Activated T-cell treated with anti-CD3 and anti-CD28 coated beads for 48 hours (primary cell): ENCODE measurements around the gene CBX7.
"Not testable (repeated sequence)": the region's sequence is repeated elsewhere in the genome, so short reads cannot be mapped to it uniquely, and the experiment has no call there.

Source experiments
- DNase-seq: peaks from one replicate; pipeline ENCODE4 v3.0.0-alpha.2; 2020; ENCODE audit warnings: low read depth

Gene CBX7

GRCh38 chr22:39174498-39175352, 22.2 kb upstream of the CBX7 start:
- DNase-seq: peak; percentile 32

- no peak for DNase-seq
Observed at GRCh38 chr22:39173787-39174497, 21.5 kb upstream of the CBX7 start.

- no peak for DNase-seq
Observed at GRCh38 chr22:39173050-39173706, 20.7 kb upstream of the CBX7 start.

GRCh38 chr22:39172265-39173049, 20.0 kb upstream of the CBX7 start:
- not testable (repeated sequence) for DNase-seq

DNA sequence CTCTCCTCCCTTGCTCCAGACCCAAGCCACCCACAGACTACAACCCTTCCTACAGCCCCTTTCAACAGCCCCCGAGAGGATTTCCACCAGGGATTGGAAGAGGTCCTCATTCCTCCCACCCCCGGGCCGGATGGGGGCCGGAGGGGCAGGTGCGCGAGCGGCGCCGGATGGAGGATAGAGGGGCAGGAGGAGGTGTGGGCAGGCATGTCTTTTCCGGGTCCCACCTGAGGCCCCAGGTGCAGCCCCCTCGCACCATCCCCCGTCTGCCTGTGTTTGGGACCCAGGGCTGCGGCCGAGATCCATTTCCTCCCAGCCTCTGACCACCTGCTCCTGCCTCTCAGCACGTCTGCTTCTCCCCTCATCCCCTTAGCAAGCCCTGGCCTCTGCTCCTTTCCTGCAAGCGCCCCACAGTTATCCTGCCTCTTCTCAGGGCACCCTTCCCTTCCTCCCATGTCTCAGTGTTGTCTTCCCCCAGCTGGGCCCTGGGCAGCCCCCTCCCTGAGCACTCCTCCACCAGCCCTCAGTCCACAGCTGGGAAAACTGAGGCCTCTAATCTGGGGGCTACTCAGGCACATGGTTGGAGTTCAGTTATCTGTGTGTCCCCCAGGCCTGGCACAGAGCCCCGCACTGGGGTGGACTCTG, 19.3 kb upstream of the CBX7 start:
- DNase-seq: no peak

- peak; percentile 81 for DNase-seq
Observed at GRCh38 chr22:39170825-39171622, 18.5 kb upstream of the CBX7 start.

GRCh38 chr22:39169797-39170466, 17.5 kb upstream of the CBX7 start:
- no peak for DNase-seq

GRCh38 chr22:39166547-39166946, 14.1 kb upstream of the CBX7 start:
- no peak for DNase-seq

DNA sequence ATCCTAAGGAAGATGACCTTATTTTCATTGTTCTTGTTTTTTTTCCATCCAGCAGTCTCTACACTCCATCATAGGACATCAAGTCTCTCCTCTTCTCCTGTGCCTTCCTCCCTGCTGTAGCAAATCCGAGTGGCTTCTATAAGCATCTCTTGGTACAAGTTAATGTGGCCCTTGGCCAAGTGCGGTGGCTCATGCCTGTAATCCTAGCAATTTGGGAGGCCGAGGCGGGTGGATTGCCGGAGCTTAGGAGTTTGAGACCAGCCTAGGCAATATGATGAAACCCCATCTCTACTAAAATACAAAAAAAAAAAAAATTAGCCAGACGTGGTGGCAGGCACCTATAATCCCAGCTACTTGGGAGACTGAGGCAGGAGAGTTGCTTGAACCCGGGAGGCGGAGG, 3.6 kb upstream of the CBX7 start:
- not testable (repeated sequence) for DNase-seq

DNA sequence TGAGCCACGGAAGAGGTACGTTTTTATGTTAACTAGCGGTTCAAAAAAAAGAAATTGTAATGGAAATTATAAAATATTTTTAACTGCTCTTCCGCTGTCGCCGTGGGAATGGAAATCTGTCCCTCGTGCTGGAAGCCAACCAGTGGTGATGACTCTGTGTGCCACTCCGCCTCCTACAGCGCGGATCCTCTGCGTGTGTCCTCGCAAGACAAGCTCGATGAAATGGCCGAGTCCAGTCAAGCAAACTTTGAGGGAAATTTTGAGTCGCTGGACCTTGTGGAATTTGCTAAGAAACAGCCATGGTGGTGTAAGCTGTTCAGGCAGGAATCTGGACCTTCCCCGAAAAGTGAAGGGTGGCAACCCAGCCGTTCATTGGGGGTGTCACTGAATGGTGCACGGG, 2.9 kb upstream of the CBX7 start:
- no peak for DNase-seq

DNA sequence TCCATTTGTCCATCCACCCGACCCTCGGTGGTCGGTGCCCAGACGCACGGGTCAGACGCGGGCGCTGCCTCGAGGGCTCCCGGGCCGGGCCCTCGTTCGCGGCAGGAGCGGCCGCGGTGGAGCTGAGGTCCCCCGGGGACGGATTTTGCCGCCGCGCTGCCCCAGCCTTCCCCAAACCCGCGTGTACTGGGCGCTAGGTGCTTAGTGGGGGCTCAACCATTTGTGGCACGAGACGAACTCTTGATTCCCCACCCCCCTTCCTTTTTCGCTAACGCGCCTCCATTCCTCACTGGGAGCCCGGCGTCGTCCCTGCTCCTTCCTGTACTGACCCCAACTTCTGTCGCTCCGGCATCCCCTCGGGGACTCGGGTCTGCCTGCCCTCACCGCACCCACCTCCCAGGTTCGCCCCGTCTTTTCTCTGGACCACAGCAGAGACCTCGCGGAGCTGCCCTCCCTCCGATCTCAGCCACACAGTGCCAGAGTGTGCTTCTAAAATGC, 789 bp upstream of the CBX7 start:
- DNase-seq: no peak

DNA sequence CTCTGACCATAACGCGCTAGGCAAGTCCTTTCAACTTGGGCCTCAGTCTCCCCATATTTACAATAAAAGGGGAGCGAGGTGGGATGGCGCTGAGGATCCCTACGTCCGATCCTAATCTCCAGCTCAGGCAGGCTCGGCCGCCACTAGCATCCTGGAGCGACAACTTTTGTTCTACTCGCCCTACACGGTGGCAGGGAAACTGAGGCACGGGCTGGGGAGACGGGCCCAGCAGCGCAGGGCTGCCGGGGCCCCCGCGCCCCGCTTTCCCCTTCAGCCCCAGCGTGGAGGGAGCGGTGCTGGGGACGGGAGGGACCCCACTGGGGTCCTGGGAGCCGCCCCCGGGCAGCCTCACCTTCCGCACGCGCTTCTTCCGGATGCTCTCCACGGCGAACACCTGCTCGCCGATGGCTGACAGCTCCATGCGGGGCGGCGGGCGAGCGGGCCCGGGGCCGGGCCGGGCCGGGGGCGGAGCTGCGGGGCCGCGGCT, 413 bp downstream of the CBX7 start:
- no peak for DNase-seq

DNA sequence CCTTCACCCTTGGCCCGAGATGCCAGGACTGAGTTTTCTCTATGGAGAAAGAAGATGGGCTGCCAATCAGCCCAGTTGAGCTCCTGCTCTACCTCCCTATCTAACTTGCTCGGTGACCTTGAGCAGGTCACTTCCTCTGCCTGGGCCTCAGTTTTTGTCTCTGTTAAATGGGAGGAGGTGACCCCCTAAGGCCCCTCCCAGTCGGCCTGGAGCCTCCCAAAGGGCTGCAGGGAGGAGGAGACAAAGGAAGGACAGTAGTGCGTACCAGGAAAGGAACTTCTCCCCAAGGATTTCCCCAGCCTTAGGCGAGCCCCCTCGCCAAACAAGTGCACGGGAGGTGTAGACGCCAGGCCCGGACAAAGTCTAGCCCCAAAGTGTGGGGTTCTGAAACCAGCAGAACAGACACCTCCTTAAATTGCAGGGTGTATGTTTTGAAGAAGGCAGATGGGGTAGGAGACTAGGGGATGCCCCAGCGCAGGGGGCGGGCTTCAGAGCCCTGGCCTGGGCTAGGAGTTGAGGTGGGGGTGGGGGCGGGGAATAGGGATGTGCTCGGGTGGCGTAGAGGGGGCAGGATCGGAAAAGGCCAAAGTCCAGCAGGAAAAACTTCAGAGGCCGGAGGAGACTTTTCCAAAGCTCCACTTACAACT, 1.0 kb downstream of the CBX7 start:
- DNase-seq: no peak

GRCh38 chr22:39150848-39151215, 1.6 kb downstream of the CBX7 start:
- no peak for DNase-seq

- DNase-seq: no peak
Observed at GRCh38 chr22:39149915-39150847, 2.3 kb downstream of the CBX7 start.

- DNase-seq: peak; percentile 53
Observed at GRCh38 chr22:39148727-39149535, 3.5 kb downstream of the CBX7 start.

DNA sequence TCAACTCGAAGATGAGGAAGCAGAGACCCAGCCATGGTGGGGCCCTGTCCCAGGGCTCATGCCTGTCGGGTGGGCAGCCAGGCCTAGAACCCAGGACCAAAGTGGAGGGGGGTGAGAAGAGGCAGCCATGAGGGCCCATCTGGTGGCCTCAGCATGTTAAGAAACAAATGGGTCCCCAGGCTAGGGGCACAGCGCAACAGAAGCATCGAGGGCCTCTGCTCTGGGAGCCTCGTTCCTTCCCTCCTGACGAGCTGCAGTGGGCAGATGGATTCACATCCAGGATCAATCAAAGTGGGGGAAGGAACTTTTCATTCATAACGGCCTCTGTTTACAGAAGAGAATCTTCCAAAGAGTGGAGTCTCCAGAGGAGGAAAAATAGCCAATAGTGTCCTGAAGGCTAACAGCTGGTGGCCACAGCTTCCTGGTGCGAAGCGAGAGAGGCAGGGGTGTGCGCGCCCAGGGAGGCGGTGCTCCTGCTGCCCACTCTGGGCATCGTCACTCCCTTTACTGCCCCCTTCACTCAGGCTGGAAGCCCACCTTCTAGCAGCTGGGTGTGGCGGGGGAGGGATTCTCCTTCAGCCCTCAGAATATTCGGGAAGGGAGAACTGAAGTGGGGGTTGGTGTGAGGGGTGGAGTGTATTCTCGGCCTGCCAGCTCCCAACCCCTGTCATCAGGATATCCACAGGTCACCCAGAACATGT, 4.3 kb downstream of the CBX7 start:
- no peak for DNase-seq
